ENCODE results near the gene MAN1C1.

The MAN1C1 gene

DNA sequence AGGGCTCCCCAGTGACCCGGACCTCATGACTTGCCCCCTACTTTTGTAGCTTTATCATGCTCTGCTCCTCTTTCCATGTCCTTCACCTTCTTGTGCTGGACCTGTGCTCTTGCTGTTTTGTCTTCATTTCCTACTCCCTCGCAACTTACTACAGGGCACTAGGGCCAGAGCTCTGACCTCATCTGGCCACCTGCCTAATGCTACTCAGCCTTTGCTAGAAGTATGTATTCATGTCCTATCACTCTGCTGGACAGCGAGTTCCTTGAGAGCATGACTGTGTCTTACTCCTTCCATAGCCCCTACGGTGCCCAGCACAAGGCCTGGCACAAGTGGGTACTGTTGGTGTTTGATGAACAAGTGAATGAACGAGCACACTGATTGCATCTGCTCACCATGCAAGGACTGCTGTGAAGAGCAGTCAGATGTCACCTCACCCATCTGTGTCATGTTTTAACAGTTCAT lies 205.1 kb downstream of the MAN1C1 start:
- no peak for DNase-seq

DNA sequence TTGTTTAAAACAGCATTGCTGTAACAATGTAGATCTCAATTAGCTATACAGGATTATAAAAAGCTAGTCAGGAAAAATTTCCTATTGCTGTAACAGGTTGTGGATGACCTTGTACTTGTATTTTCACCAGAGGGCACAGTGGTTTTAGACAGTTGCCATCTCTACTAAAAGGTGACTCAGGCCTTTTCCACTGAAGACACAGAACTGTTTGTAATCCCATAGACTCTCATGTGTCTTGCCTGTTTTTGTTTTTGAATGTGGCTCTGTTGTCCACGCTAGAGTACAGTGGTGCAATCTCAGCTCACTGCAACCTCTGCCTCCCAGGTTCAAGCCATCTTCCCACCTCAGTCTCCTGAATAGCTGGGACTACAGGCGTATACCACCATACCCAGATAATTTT lies 209.0 kb downstream of the MAN1C1 start:
- DNase-seq, result no peak

DNA sequence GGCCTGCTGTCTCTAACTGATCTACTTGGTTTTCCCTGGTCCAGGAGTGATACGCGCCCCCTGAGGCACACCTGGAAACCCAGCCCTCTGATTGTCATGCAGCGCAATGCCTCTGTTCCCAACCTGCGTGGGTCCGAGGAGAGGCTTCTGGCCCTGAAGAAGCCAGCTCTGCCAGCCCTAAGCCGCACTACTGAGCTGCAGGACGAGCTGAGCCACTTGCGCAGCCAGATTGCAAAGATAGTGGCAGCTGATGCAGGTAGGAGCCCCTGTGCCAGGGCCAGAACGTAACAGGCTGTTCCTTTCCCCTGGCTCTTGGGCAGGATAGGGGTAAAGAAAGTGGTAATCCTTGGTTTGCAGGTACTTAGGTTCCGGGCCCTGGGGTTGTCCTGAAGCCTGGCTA lies 210.0 kb downstream of the MAN1C1 start:
- no peak for DNase-seq

DNA sequence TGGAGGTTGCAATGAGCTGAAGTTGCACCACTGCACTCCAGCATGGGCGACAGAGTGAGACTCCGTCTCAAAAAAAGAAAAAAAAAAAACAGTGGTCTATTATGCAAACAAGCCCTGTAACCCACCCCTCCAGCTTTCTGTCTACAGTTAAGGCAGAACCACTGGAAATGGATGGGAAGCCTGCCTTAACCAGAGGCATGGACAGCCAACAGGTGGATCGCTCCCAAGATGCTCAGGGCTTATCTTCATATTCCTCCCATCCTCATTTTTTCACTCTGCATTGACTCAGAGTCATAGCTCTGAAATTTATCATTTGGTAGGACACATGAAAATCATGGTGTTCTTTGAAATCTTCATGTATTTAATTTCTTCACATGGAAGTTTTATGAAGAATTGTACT lies 211.9 kb downstream of the MAN1C1 start:
- DNase-seq, result no peak

DNA sequence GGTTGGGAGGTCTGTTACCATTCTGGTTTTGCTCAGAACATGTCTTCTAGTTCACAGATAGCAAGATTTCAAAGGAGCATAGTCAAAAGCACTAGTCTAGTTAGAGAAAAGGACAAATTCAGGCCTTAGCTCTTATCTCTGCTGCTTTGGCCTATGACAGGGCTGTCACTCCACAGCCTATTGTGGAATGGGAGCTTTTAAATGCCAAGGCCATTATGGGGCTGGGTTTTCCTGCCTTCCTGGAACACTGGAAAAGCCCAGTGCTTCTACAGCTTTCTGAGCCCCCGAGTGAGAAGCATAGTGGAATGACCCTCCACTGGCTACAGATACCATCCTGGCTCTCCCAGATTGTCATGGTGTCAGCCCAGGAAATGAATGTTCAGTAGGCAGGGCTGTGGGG lies 212.5 kb downstream of the MAN1C1 start:
- no peak for DNase-seq

DNA sequence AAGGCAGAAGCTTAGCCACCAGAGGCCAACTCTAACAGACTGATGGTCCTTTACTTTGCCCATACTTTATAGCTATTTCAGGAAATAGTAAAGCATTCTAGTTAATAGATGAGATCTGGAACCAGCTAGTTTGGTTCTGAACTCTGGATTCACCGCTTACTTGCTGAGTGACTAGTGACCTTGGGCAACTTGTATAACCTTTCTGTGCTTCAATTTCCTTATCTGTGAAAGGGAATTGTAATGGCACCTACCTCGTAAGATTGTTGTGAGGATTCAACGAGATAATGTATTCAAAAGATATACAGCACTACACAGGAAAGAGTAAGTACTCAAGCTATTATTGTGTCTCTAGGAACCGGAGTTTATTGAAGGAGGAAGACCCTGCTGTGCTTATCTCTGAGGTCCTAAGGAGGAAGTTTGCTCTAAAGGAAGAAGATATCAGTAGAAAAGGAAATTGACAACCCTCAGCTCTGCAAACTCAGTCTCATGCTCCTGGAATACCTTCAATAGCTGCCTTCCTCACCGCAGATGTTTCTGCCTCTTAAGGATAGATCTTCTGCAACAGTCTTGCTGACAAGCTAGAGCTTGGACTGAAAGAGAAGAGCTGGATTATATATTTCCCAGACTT lies 215.1 kb downstream of the MAN1C1 start:
- DNase-seq, result no peak

DNA sequence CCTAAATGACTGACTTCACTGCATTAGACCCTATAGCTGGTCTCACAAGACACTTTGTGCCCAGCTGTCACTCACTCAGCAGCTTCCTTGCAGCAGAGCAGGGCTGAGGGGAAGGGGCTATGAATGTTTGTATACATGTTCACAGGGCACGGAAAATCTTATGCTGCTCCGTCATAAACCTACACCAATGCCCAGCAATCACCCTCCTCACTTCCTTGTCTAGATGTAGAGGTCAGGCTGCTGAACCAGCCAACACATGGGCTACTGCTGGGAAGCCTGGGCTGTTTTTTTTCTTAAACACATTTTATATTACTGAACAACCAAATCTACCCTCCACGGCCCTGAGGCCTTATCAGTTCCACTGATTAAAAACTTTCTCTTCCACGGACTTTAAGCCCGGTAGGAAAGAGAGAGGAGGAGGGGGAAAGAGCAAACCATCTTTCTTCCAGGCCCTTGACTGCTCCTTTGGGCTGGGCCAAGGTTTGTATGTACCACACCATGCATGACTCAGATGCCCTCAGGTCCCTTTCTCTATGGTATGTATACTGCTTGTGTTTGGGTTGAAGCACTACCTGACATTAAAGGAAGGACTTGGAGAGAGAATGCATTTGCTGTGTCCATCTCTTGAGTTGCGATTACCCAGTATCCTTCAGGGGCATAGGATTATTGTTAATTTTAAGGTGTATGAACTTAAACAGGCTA lies 215.9 kb downstream of the MAN1C1 start:
- DNase-seq, result no peak

DNA sequence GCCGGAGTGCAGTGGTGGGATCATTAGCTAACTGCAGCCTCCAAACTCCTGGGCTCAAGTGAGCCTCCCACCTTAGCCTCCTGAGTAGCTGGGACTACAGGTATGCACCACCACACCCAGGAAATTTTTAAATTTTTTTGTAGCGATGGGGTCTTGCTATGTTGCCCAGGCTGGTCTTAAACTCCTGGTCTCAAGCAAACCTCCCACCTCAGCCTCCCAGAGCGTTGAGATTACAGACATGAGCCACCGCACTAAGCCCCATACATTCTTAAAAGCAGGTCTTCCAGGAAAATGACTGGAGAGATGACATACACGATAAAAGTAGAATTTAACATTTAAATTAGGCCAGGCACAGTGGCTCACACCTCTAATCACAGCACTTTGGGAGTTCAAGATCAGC lies 216.6 kb downstream of the MAN1C1 start:
- no peak for DNase-seq

All from fibroblast of skin of right quadriceps (primary cell).